ENCODE measurements around the gene CCDC138. TPM values are rescaled to one million over a fixed set of nuclear protein-coding genes. Genes with fewer than 3 reads are reported as not detected.

Gene CCDC138
- total RNA-seq, 4 donors from 2014 or later = 5.9 to 8.7 (median 6.5) TPM

GRCh38 chr2:108898315-108899082 lies 111.9 kb downstream of the CCDC138 start:
- H3K4me1 ChIP-seq = no peaks in the 10 kb centered on the region
- H3K36me3 ChIP-seq = no peaks in the 10 kb centered on the region
- peaks cover 0 to 9% (median 3%) of the 10 kb centered on the region in 4 donors for H3K9me3 ChIP-seq
- TF ChIP-seq CTCF (IDR thresholded peaks at IDR 0.05) = no peak
- no peak for TF ChIP-seq POLR2A (IDR thresholded peaks at IDR 0.05)
- TF ChIP-seq EP300 (IDR thresholded peaks at IDR 0.05) = no peak
- H3K27ac ChIP-seq = no peak overlapping the region
- 82 to 90% methylated on average over 1 of the region's 1 CpG for WGBS, 2 donors
- H3K27me3 ChIP-seq = no peaks in the 10 kb centered on the region
- no peak for DNase-seq (ENCODE audit: low spot score in 2 of 2)
- no peak overlapping the region for H3K4me3 ChIP-seq

- WGBS, 2 donors = 70 to 83% methylated on average over 3 of the region's 3 CpGs
- Histone ChIP-seq H3K4me3 (no peak overlapping the region), H3K36me3 (no peaks in the 10 kb centered on the region), H3K4me1 (no peaks in the 10 kb centered on the region), H3K27ac (no peak overlapping the region), H3K9me3 (peaks cover 0 to 9% (median 3%) of the 10 kb centered on the region in 4 donors), H3K27me3 (no peaks in the 10 kb centered on the region)
- no peak for DNase-seq (ENCODE audit: low spot score in 2 of 2)
- TF ChIP-seq CTCF (IDR thresholded peaks at IDR 0.05) (no peak), POLR2A (IDR thresholded peaks at IDR 0.05) (no peak), EP300 (IDR thresholded peaks at IDR 0.05) (no peak)
Measured at GRCh38 chr2:108904680-108905079, 118.1 kb downstream of the CCDC138 start.

DNA sequence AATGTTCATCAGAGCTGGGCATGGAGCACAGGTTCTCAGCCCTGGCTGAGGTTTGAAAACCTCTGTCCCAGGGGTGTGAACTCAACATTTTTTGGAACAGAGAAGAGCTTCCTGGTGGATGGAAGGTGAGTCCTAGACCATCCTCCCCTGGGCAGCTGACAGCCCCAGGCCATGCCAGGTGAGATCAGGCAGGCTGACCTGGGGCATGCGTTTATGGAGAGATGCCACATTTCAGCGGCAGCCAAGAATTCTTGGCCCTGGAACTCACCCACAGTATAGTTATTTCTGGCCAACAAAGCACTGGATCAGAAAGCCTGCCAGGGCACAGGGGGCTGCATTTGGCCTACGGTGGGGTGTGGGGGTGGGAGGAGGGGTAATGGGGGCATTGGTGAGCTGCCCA lies 118.6 kb downstream of the CCDC138 start:
- Histone ChIP-seq H3K4me3 (no peak overlapping the region), H3K27me3 (no peaks in the 10 kb centered on the region), H3K27ac (no peak overlapping the region), H3K4me1 (no peaks in the 10 kb centered on the region), H3K36me3 (no peaks in the 10 kb centered on the region), H3K9me3 (peaks cover 0 to 5% (median 2%) of the 10 kb centered on the region in 4 donors)
- 45% methylated on average over 3 of the region's 3 CpGs for WGBS, 2 donors
- no peak for DNase-seq (ENCODE audit: low spot score in 2 of 2)
- TF ChIP-seq POLR2A (IDR thresholded peaks at IDR 0.05) = no peak
- no peak for TF ChIP-seq CTCF (IDR thresholded peaks at IDR 0.05)
- no peak for TF ChIP-seq EP300 (IDR thresholded peaks at IDR 0.05)

DNA sequence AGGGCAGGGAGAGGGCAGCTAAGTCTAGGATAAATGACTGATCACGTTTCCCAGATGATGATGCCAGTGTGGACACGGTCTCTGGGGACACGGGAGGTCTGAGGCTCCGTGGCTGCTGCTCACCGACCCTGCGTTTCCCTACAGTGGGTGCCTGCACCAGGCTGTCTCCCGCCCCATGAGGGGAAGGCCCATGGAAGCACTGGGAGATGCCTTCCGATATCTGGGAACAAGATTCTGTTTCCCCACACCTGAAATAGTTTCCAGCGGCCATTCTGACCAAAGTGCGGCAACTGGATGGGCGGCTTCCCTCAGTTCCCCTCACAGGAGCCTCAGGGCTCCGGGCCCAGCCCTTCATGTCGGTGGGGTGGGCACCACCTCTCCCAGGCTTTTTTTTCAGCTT lies 119.3 kb downstream of the CCDC138 start:
- no peak for DNase-seq (ENCODE audit: low spot score in 2 of 2)
- no peaks in the 10 kb centered on the region for H3K36me3 ChIP-seq
- no peaks in the 10 kb centered on the region for H3K27me3 ChIP-seq
- no peak overlapping the region for H3K27ac ChIP-seq
- H3K4me1 ChIP-seq = no peaks in the 10 kb centered on the region
- peaks cover 0 to 5% (median 0%) of the 10 kb centered on the region in 4 donors for H3K9me3 ChIP-seq
- no peak overlapping the region for H3K4me3 ChIP-seq
- no peak for TF ChIP-seq CTCF (IDR thresholded peaks at IDR 0.05)
- TF ChIP-seq EP300 (IDR thresholded peaks at IDR 0.05) = no peak
- TF ChIP-seq POLR2A (IDR thresholded peaks at IDR 0.05) = no peak
- WGBS, 2 donors = 89 to 90% methylated on average over 12 to 13 of the region's 13 CpGs

- no peak for DNase-seq (ENCODE audit: low spot score in 2 of 2)
- WGBS, 2 donors = 77 to 90% methylated on average over 8 to 11 of the region's 15 CpGs
- no peak overlapping the region for H3K27ac ChIP-seq
- H3K4me1 ChIP-seq = no peaks in the 10 kb centered on the region
- H3K9me3 ChIP-seq = peaks cover 0 to 2% (median 0%) of the 10 kb centered on the region in 4 donors
- H3K4me3 ChIP-seq = no peak overlapping the region
- H3K27me3 ChIP-seq = no peaks in the 10 kb centered on the region
- no peaks in the 10 kb centered on the region for H3K36me3 ChIP-seq
- no peak for TF ChIP-seq POLR2A (IDR thresholded peaks at IDR 0.05)
- TF ChIP-seq CTCF (IDR thresholded peaks at IDR 0.05) = no peak
- no peak for TF ChIP-seq EP300 (IDR thresholded peaks at IDR 0.05)
Measured at GRCh38 chr2:108906403-108907077, 120.0 kb downstream of the CCDC138 start.
